ENCODE data around the gene ARID1A.

ARID1A gene

DNA sequence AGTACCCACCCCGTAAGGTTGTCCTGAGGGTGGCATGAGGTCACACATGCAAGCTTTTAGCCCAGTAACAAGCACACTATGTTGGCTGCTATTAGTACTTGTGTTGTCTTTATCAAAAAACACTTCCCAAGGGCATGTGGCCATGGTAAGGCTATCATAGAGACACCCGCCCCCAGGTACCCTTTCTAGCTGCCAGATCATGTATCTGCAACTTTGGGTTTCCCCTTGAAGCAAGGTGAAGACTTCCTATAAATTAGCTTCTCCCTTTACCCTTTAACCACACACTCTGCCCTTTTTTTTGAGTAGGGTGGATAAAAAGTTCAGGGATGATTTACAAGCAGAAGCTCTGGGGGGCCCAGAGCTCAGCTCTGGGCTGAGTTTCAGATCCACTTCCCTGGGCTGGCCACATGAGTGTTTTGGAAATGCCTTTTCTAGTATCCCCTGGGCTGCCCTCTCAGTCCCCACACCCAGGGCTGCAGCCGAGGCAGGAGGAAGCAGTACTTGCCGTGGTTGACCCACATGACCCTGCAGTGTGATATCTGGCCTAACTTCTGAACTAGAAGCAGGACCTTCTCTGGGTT lies 132.7 kb downstream of the ARID1A start:
- Histone ChIP-seq H3F3A (ENCODE audit: low read depth) (peaks cover 16% of the 10 kb centered on the region), H3K27me3 (ENCODE audit: insufficient read depth, low read length, poor library complexity, severe bottlenecking) (no peaks in the 10 kb centered on the region), H4K20me1 (ENCODE audit: insufficient read depth, low read length, poor library complexity, severe bottlenecking) (peaks cover 26% of the 10 kb centered on the region), H3K9ac (ENCODE audit: low read depth, low read length, poor library complexity, severe bottlenecking) (peak overlapping the region; percentile 72), H3K9me3 (ENCODE audit: insufficient read depth, low read depth, low read length) (no peaks in the 10 kb centered on the region), H3K9me2 (replicated peaks; ENCODE audit: low read depth, low read length) (no peaks in the 10 kb centered on the region), H3K36me3 (ENCODE audit: insufficient read depth, low read length) (peaks cover 4% of the 10 kb centered on the region; the same call in 1 of the 2 replicates), H2AFZ (ENCODE audit: low read length) (no peak overlapping the region), H3K4me3 (ENCODE audit: low read length, poor library complexity, severe bottlenecking) (peak overlapping the region; percentile 72), H3K79me2 (ENCODE audit: insufficient read depth, low read length) (peaks cover 57% of the 10 kb centered on the region), H3K4me1 (ENCODE audit: insufficient read depth, low read length, poor library complexity, severe bottlenecking) (peaks cover 61% of the 10 kb centered on the region), H3K4me2 (ENCODE audit: low read depth, low read length, poor library complexity, severe bottlenecking) (peak overlapping the region; percentile 96)
- TF ChIP-seq, protein P1, sequence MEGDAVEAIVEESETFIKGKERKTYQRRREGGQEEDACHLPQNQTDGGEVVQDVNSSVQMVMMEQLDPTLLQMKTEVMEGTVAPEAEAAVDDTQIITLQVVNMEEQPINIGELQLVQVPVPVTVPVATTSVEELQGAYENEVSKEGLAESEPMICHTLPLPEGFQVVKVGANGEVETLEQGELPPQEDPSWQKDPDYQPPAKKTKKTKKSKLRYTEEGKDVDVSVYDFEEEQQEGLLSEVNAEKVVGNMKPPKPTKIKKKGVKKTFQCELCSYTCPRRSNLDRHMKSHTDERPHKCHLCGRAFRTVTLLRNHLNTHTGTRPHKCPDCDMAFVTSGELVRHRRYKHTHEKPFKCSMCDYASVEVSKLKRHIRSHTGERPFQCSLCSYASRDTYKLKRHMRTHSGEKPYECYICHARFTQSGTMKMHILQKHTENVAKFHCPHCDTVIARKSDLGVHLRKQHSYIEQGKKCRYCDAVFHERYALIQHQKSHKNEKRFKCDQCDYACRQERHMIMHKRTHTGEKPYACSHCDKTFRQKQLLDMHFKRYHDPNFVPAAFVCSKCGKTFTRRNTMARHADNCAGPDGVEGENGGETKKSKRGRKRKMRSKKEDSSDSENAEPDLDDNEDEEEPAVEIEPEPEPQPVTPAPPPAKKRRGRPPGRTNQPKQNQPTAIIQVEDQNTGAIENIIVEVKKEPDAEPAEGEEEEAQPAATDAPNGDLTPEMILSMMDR (conservative IDR thresholded peaks at IDR 0.05; ENCODE audit: low read length) = no peak
- TF ChIP-seq EZH2phosphoT487 (IDR thresholded peaks at IDR 0.05; ENCODE audit: borderline replicate concordance) = no peak

DNA sequence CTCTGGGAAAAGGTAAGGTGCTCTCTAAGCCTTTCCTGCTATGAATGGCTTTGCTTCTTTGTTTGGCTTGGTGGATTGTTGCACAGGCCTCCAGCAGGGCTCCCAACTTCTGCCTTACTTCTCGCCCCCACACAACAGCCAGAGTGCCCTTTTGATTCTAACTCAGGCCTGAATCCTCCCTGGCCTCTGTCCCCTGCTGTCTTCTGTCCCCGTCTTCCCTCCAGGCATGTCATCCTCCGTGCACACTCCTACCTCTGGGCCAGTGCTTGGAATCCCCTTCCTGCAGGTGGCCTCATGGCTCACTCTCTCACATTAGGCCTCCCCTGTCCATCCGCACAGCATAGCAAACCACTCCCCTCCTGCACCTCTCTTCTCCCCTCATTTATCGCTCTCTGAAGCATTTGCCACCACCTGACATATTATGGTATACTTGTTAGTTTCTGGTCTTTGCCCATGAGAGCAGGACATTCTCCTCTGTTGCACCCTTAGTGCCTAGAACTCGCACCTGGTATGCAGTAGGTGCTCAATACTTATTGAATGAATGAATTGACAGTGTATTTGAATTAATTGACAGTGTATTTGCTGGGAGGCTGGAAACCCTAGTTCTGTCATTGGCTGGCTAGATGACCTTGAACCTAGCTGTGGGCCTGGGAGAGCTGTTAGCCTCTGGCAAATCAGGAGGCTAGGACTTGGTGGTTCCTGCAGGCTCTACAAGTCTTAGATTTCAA lies 133.5 kb downstream of the ARID1A start:
- no peak overlapping the region for H2AFZ ChIP-seq (ENCODE audit: low read length)
- peak overlapping the region; percentile 72 for H3K4me3 ChIP-seq (ENCODE audit: low read length, poor library complexity, severe bottlenecking)
- H3K4me2 ChIP-seq (ENCODE audit: low read depth, low read length, poor library complexity, severe bottlenecking) = peak overlapping the region; percentile 96
- peaks cover 5% of the 10 kb centered on the region; the same call in 1 of the 2 replicates for H3K36me3 ChIP-seq (ENCODE audit: insufficient read depth, low read length)
- no peaks in the 10 kb centered on the region for H3K9me2 ChIP-seq (replicated peaks; ENCODE audit: low read depth, low read length)
- no peak for TF ChIP-seq EZH2phosphoT487 (IDR thresholded peaks at IDR 0.05; ENCODE audit: borderline replicate concordance)
- TF ChIP-seq, protein P1 (conservative IDR thresholded peaks at IDR 0.05; ENCODE audit: low read length) = no peak
- peaks cover 22% of the 10 kb centered on the region for H3F3A ChIP-seq (ENCODE audit: low read depth)
- H4K20me1 ChIP-seq (ENCODE audit: insufficient read depth, low read length, poor library complexity, severe bottlenecking) = peaks cover 26% of the 10 kb centered on the region
- H3K4me1 ChIP-seq (ENCODE audit: insufficient read depth, low read length, poor library complexity, severe bottlenecking) = peaks cover 68% of the 10 kb centered on the region
- peaks cover 58% of the 10 kb centered on the region for H3K79me2 ChIP-seq (ENCODE audit: insufficient read depth, low read length)
- H3K9ac ChIP-seq (ENCODE audit: low read depth, low read length, poor library complexity, severe bottlenecking) = peak overlapping the region; percentile 72
- no peaks in the 10 kb centered on the region for H3K9me3 ChIP-seq (ENCODE audit: insufficient read depth, low read depth, low read length)
- H3K27me3 ChIP-seq (ENCODE audit: insufficient read depth, low read length, poor library complexity, severe bottlenecking) = no peaks in the 10 kb centered on the region

- peaks cover 21% of the 10 kb centered on the region; the same call in 1 of the 2 replicates for H3K36me3 ChIP-seq (ENCODE audit: insufficient read depth, low read length)
- TF ChIP-seq EZH2phosphoT487 (IDR thresholded peaks at IDR 0.05; ENCODE audit: borderline replicate concordance) = no peak
- TF ChIP-seq, protein P1 (conservative IDR thresholded peaks at IDR 0.05; ENCODE audit: low read length) = no peak
Observed at GRCh38 chr1:26831059-26831458, 135.2 kb downstream of the ARID1A start.

More at GRCh38 chr1:26831059-26831458, 135.2 kb downstream of the ARID1A start:
- Histone ChIP-seq H3K79me2 (ENCODE audit: insufficient read depth, low read length) (peaks cover 66% of the 10 kb centered on the region), H3K4me1 (ENCODE audit: insufficient read depth, low read length, poor library complexity, severe bottlenecking) (peaks cover 70% of the 10 kb centered on the region), H3K9me2 (replicated peaks; ENCODE audit: low read depth, low read length) (no peaks in the 10 kb centered on the region), H3K9ac (ENCODE audit: low read depth, low read length, poor library complexity, severe bottlenecking) (peak overlapping the region; percentile 7), H2AFZ (ENCODE audit: low read length) (no peak overlapping the region), H3K9me3 (ENCODE audit: insufficient read depth, low read depth, low read length) (no peaks in the 10 kb centered on the region), H3K4me2 (ENCODE audit: low read depth, low read length, poor library complexity, severe bottlenecking) (peak overlapping the region; percentile 57), H3K27me3 (ENCODE audit: insufficient read depth, low read length, poor library complexity, severe bottlenecking) (no peaks in the 10 kb centered on the region), H3K4me3 (ENCODE audit: low read length, poor library complexity, severe bottlenecking) (peak overlapping the region; percentile 30), H3F3A (ENCODE audit: low read depth) (peaks cover 24% of the 10 kb centered on the region), H4K20me1 (ENCODE audit: insufficient read depth, low read length, poor library complexity, severe bottlenecking) (peaks cover 26% of the 10 kb centered on the region)
